Embryonic facial prominence (tissue), 1 donor: ENCODE measurements around the gene GBA2.

Experiments used
- DNase-seq: peaks from one replicate; pipeline ENCODE4 v3.0.0-alpha.2; 2016; ENCODE audit errors: extremely low spot score

Gene GBA2

DNA sequence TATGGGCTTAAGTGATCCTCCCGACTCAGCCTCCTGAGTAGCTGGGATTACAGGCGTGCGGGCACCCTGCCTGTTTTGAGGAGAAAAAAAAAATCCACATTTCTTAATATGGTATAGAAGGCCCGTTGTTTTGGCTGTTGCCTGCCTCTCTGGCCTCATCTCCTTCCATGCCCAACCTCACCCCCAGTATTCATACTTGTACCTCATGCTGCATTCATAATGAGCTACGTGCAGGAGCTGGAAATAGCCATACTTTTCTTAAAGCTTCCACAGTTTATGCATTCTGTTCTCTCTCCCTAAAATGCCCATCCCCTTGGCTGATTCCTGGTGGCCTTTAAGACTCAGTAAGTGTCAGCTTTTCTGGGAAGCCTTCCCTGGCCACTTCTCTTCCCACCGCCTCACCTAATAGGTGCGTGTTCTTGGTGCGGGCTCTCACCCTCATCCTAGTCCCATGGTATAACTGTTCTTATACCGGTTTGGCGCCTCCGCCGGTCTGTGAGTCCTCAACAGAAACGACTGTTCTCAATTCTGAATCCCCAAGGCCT, 57.2 kb downstream of the GBA2 start:
- no peak for DNase-seq

GRCh38 chr9:35691334-35691650, 57.7 kb downstream of the GBA2 start:
- no peak for DNase-seq

DNA sequence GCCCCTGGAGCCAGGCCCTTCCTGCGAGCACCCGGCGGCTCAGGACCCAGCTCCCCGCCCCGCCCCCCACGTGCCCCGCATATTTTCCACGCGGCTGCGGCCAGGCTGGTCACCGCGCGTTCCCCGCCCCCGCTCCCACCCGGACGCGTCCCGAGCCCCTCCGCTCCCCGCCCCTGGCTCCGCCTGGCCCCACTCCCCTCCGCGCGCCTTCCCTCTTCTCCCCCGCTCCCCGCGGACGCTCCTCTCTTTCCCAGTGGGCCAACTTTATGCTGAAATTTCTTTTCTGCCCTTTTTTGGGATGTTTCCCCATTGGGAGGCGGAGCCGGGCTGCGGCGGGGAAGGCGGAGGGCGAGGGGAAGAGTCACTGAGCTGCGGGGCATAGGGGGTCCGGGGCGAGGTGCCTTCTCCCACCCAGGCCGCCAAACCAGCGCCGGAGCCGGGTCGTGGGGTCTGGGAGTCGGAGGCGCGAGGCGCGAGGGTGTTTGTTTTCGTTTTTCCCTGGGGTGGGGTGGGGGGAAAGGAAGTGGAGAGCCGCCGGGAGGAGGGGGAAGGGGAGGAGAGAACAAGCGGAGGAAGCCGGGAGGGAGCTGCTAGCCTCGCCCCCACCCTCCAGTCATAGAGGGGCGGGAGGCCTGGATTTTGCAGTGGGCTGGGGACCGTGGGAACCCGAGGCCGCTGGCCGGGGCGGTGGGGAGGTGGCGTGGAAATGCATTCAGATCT, 58.3 kb downstream of the GBA2 start:
- DNase-seq: peak; percentile 31

DNA sequence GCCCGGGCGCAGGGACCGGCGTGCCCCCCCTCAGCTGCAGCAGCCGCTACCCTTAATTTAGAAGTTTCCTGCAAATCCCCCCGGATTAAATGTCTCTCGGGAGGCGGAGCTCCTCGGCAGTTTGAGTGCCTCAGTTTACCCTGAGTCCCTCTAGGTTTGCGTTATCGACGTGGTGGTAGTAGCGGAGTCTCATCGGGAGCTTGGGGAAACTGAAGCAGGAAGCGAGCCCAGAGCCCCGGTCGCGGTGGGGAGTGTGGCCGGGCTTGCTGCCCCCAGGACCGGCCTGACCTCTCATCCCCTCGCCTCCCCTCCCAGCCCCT, 58.8 kb downstream of the GBA2 start:
- DNase-seq: no peak

- DNase-seq: no peak
These were observed 59.3 kb downstream of the GBA2 start, which contains the start of gene TPM2 for GRCh38 chr9:35689542-35690293. TSS of gene TPM2 (minus strand) at chr9:35689925. CDS start at chr9:35689817, 108 bp downstream.

DNA sequence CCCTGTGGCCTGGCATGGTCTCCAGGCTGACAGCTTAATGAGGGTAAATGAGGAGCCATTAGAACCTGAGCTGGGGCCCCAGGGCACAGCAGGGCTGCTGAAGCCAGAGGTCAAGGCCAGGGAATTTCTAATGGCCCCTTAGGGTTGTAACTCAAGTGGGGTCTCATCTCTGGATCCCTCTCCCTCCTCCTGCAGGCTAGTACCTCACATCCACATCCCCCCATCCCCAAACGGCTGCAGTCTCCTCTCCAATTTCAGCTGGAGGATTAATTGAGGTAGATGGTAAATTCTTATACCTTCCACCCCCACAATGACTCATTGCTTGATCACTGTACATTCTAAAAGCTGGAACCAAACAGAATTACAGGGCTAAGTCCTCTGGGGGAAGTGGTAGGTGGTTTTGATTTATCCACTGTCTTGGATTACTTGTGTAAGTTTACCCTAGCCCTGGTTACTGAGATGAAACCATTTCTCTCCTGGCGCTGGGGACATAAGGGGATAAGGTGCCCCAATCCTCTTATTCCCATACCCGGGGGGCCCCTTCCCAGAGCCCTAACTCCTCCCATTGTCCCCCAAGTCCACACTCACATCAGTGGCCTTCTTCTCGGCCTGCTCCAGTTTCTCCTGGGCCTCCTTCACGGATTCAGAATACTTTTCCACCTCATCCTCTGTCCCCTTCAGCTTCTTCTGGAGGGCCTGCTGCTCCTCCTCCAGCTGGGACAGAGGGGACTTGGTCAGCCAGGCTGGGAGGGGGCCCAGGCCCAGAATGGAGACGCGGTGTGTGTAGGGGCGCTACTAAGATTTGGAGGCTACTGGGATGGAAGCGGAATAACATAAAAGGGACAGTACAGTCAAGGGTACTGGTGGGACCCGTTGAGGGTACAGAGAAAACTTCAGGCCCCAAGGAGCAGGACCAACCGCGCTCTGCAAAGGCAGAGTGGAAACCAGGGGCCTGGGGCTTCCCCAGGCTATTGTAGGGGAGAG, 60.2 kb downstream of the GBA2 start:
- DNase-seq: no peak

GRCh38 chr9:35687972-35688557, 61.0 kb downstream of the GBA2 start:
- no peak for DNase-seq

- no peak for DNase-seq
These were observed 61.7 kb downstream of the GBA2 start for GRCh38 chr9:35687306-35687705.
